K562 (cell line): Measurements from ENCODE around the gene CLIC3. TPM values are rescaled to one million over a fixed set of nuclear protein-coding genes. Genes with fewer than 3 reads are reported as not detected.

Experiments
- ARID1B ChIP-seq: fragments of 450-650 bp; IDR thresholded peaks from 2 replicates; pipeline ENCODE4 v1.6.1; 2016; ENCODE audit warnings: antibody characterized with exemption, mild to moderate bottlenecking, inconsistent platforms
- ATF2 ChIP-seq: sonication (generic); formaldehyde crosslinking; IDR thresholded peaks from 2 replicates; pipeline ENCODE4 v1.8.1; 2022; ENCODE audit warnings: missing genetic modification reagents
- ATF6 ChIP-seq: sonication (generic); formaldehyde crosslinking; IDR thresholded peaks from 2 replicates; pipeline ENCODE4 v1.4.0; 2020; ENCODE audit warnings: mild to moderate bottlenecking, missing genetic modification reagents
- BCL6 ChIP-seq: fragments of 250-450 bp; sonication (Bioruptor Pico); IDR thresholded peaks from 2 replicates; pipeline ENCODE4 v1.4.0; 2020
- CTBP1 ChIP-seq: fragments of 450-650 bp; IDR thresholded peaks from 2 replicates; pipeline ENCODE4 v1.6.1; 2016; ENCODE audit warnings: borderline replicate concordance
- DNMT1 ChIP-seq: fragments of 450-650 bp; IDR thresholded peaks from 2 replicates; pipeline ENCODE4 v1.6.1; 2016; ENCODE audit warnings: antibody characterized with exemption, mild to moderate bottlenecking
- FOXK2 ChIP-seq, 2 experiments: fragments of 450-650 bp; IDR thresholded peaks in 1 of 2; conservative IDR thresholded peaks in 1 of 2; 2 replicates each; pipeline ENCODE4 v1.6.1; 2016; ENCODE audit warnings: low read depth in 2 of 2, mild to moderate bottlenecking in 1 of 2
- FOXO4 ChIP-seq: fragments of 450-650 bp; formaldehyde crosslinking; IDR thresholded peaks from 2 replicates; pipeline ENCODE4 v1.4.0; 2020; ENCODE audit warnings: mild to moderate bottlenecking, moderate library complexity
- IFI16 ChIP-seq: fragments of 250-450 bp; sonication (Bioruptor Pico); IDR thresholded peaks from 2 replicates; pipeline ENCODE4 v2.1.2; 2022; ENCODE audit warnings: mild to moderate bottlenecking, inconsistent platforms
- MIER1 ChIP-seq: fragments of 450-650 bp; IDR thresholded peaks from 2 replicates; pipeline ENCODE4 v1.6.1; 2016; ENCODE audit warnings: antibody characterized with exemption, mild to moderate bottlenecking, low read depth
- NFIC ChIP-seq: fragments of 450-650 bp; IDR thresholded peaks from 2 replicates; pipeline ENCODE4 v1.6.1; 2017; ENCODE audit warnings: mild to moderate bottlenecking, inconsistent platforms
- POLR2AphosphoS2 ChIP-seq: IDR thresholded peaks from 2 replicates; pipeline ENCODE4 v1.6.1; 2012; ENCODE audit warnings: low read length, improper control_type of control experiment
- POLR2AphosphoS5 ChIP-seq: IDR thresholded peaks from 2 replicates; pipeline ENCODE4 v1.6.1; 2011; ENCODE audit warnings: mild to moderate bottlenecking, low read depth, low read length, moderate library complexity; ENCODE audit not compliant: control insufficient read depth, insufficient read depth
- POLR2B ChIP-seq: fragments of 450-650 bp; IDR thresholded peaks from 2 replicates; pipeline ENCODE4 v1.6.1; 2018; ENCODE audit warnings: low read depth; ENCODE audit not compliant: partially characterized antibody
- SAFB2 ChIP-seq: fragments of 200-400 bp; formaldehyde crosslinking; IDR thresholded peaks from 2 replicates; pipeline ENCODE4 v1.6.1; 2018; ENCODE audit warnings: borderline replicate concordance, low read length, low read depth, moderate library complexity; ENCODE audit not compliant: severe bottlenecking
- THAP12 ChIP-seq: fragments of 250-450 bp; sonication (Bioruptor Pico); IDR thresholded peaks from 2 replicates; pipeline ENCODE4 v1.9.0; 2021; ENCODE audit warnings: mild to moderate bottlenecking, inconsistent platforms
- XRCC5 ChIP-seq: fragments of 200-400 bp; formaldehyde crosslinking; IDR thresholded peaks from 2 replicates; pipeline ENCODE4 v1.6.1; 2017; ENCODE audit warnings: low read depth, mild to moderate bottlenecking, low read length
- ZBTB8A ChIP-seq: fragments of 450-650 bp; IDR thresholded peaks from 2 replicates; pipeline ENCODE4 v1.6.1; 2018; ENCODE audit warnings: mild to moderate bottlenecking, moderate library complexity; ENCODE audit not compliant: partially characterized antibody
- ZNF217 ChIP-seq: sonication (generic); formaldehyde crosslinking; IDR thresholded peaks from 2 replicates; pipeline ENCODE4 v1.8.0; 2022; ENCODE audit warnings: mild to moderate bottlenecking, missing genetic modification reagents
- ZNF324 ChIP-seq: fragments of 250-450 bp; sonication (Bioruptor Pico); IDR thresholded peaks from 2 replicates; pipeline ENCODE4 v1.4.0; 2020; ENCODE audit warnings: mild to moderate bottlenecking
- ZNF586 ChIP-seq: fragments of 450-650 bp; formaldehyde crosslinking; conservative IDR thresholded peaks from 2 replicates; pipeline ENCODE4 v1.4.0; 2020; ENCODE audit warnings: mild to moderate bottlenecking, moderate library complexity
- polyA plus RNA-seq, 8 experiments: library from polyadenylated mRNA; depleted of rRNA in 4 of 8; stranded (reverse) in 5 of 8; unstranded in 3 of 8; fragments of >200 nt; fragmentation: Nextera tagmentation in 2 of 8; fragmentation: Illumina TruSeq in 1 of 8; extraction: Ambion mirVana in 2 of 8; extraction: Trizol in 1 of 8; gene quantifications; 2 replicates each; pipeline versions ENCODE4 v1.2.1 to v1.2.3, GENCODE V29; 2011 to 2014; ENCODE audit warnings: inconsistent platforms in 1 of 8, missing spikeins in 1 of 8
- total RNA-seq, 7 experiments: library from RNA; depleted of rRNA in 6 of 7; stranded (reverse); fragments of >200 nt in 6 of 7; fragmentation: Illumina TruSeq in 2 of 7; extraction: Trizol in 2 of 7; gene quantifications; 2 replicates each; pipeline versions ENCODE4 v1.2.1 to v1.2.3, GENCODE V29; 2011 to 2021; ENCODE audit warnings: low replicate concordance in 1 of 7
- TF ChIP-seq, protein P1 (sequence below): fragments of 450-650 bp; formaldehyde crosslinking; IDR thresholded peaks from 2 replicates; pipeline ENCODE4 v1.4.0; 2022; ENCODE audit warnings: missing genetic modification characterization

The CLIC3 gene
- total and polyA plus RNA-seq, 9 of the 15 experiments (the other 6 are each of a cell fraction or from before 2014, with no cell fraction given): 0.27 to 0.29 TPM; not detected in 7

DNA sequence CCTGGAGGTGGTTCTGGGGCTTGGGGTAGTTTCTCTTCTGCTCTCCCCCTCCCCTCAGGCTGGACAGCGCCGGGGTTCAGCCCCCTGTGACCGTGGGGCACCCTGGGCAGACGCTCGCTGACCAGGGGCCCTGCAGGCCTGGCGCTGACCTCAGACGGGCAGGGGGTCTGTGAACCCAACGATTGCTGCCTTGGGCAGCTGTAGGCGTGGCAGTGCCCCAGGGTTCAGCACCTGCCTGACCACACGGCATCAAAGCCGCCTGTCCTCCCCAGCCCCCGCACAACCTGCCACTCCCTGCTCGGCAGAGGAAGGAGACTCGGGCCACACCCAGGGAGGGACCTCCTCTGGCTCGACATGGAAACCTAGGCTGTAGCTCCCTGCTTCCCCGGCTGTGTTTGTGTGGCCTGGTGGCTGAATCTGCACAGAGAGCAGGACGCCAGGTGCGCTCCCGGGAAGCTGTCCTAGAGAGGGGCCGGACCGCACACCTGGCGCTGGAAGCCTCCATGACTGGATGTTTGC is 32.1 kb downstream of the CLIC3 start (continued):
- TF ChIP-seq ARID1B: 0 out of 2 replicates have a peak, but pooled peaks have one; percentile 50
- no peak for TF ChIP-seq MIER1
- peak; percentile 29 for TF ChIP-seq POLR2B
- no peak; the same call in 1 of the 2 replicates for TF ChIP-seq XRCC5
- no peak for TF ChIP-seq BCL6
- TF ChIP-seq ZBTB8A: no peak
- TF ChIP-seq ATF6: no peak
- TF ChIP-seq ZNF586 (CRISPR knock-in tag): no peak
- no peak for TF ChIP-seq IFI16
- TF ChIP-seq DNMT1: no peak
- no peak for TF ChIP-seq FOXO4 (CRISPR knock-in tag)
- no peak for TF ChIP-seq POLR2AphosphoS2
- TF ChIP-seq NFIC: no peak
- TF ChIP-seq ZNF217 (CRISPR knock-in tag): no peak
- TF ChIP-seq ATF2 (CRISPR knock-in tag): no peak
- no peak for TF ChIP-seq FOXK2 (conservative IDR thresholded peaks at IDR 0.05 in 1 of 2, IDR thresholded peaks at IDR 0.05 in 1 of 2; ENCODE audit: low read depth in 2 of 2)
- TF ChIP-seq SAFB2: no peak
- TF ChIP-seq, protein P1, sequence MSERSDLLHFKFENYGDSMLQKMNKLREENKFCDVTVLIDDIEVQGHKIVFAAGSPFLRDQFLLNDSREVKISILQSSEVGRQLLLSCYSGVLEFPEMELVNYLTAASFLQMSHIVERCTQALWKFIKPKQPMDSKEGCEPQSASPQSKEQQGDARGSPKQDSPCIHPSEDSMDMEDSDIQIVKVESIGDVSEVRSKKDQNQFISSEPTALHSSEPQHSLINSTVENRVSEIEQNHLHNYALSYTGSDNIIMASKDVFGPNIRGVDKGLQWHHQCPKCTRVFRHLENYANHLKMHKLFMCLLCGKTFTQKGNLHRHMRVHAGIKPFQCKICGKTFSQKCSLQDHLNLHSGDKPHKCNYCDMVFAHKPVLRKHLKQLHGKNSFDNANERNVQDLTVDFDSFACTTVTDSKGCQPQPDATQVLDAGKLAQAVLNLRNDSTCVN (CRISPR knock-in tag): no peak
- no peak for TF ChIP-seq ZNF324 (CRISPR knock-in tag)
- no peak for TF ChIP-seq THAP12
- no peak for TF ChIP-seq POLR2AphosphoS5
- peak; percentile 92 for TF ChIP-seq CTBP1
